DMS53 treated with DMSO at 0.1 percent for 48 hours (cell line): ENCODE data around the gene ZNF318.

ENCODE experiments used
- DNase-seq: peaks from one replicate; lab custom pipeline; 2025; ENCODE audit not compliant: unreplicated experiment; lab: John Stamatoyannopoulos, UW

The ZNF318 gene

GRCh38 chr6:43286456-43286979, 82.9 kb downstream of the ZNF318 start:
- no peak for DNase-seq
